Measurements from ENCODE around the gene RNF225. TPM values are rescaled to one million over a fixed set of nuclear protein-coding genes. Genes with fewer than 3 reads are reported as not detected.
A peak's percentile ranks its signal among the peaks of the same experiment; 100 is the strongest.

RNF225 gene
- total RNA-seq, 6 donors from 2014 or later, result 0.27 to 5.2 (median 2.0) TPM; not detected in 3

DNA sequence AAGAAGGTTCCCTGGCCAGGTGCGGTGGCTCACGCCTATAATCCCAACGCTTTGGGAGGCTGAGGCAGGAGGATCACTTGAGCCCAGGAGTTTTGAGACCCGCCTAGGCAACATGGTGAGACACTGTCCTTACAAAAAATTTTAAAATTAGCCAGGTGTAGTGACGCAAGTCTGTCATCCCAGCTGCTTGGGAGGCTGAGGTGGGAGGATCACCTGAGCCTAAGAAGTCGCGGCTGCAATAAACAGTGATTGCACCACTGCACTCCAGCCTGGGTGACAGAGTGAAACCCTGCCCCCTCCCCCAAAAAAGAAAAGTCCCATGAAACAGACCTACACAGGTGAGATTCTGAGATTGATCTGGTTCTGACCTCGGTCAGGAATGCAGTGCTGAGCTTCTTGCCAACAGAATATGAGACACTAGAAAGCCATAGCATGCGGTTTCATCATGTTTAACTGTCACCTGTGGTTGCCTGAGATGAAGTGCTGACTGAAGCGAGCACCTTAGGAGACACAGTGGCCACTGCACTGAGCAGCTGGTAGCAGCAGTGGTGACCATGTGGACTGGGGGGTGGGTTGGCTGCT lies 40.1 kb upstream of the RNF225 start:
- H3K36me3 ChIP-seq, result peaks cover 0 to 7% (median 0%) of the 10 kb centered on the region in 4 donors
- DNase-seq, result no peak
- no peak overlapping the region for H3K27ac ChIP-seq
- no peak for ATAC-seq (ENCODE audit: low FRiP score in 2 of 2)
- H3K4me3 ChIP-seq, result no peak overlapping the region
- TF ChIP-seq, protein P1, sequence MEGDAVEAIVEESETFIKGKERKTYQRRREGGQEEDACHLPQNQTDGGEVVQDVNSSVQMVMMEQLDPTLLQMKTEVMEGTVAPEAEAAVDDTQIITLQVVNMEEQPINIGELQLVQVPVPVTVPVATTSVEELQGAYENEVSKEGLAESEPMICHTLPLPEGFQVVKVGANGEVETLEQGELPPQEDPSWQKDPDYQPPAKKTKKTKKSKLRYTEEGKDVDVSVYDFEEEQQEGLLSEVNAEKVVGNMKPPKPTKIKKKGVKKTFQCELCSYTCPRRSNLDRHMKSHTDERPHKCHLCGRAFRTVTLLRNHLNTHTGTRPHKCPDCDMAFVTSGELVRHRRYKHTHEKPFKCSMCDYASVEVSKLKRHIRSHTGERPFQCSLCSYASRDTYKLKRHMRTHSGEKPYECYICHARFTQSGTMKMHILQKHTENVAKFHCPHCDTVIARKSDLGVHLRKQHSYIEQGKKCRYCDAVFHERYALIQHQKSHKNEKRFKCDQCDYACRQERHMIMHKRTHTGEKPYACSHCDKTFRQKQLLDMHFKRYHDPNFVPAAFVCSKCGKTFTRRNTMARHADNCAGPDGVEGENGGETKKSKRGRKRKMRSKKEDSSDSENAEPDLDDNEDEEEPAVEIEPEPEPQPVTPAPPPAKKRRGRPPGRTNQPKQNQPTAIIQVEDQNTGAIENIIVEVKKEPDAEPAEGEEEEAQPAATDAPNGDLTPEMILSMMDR (IDR thresholded peaks at IDR 0.05), result no peak
- no peak for TF ChIP-seq POLR2AphosphoS5 (IDR thresholded peaks at IDR 0.05)
- no peak for TF ChIP-seq POLR2A (IDR thresholded peaks at IDR 0.05)
- TF ChIP-seq EP300 (IDR thresholded peaks at IDR 0.05), result no peak
- no peaks in the 10 kb centered on the region for H3K9me3 ChIP-seq
- peaks cover 2 to 24% (median 15%) of the 10 kb centered on the region in 4 donors for H3K4me1 ChIP-seq
- 91 to 98% methylated on average over 9 to 10 of the region's 10 CpGs for WGBS, 2 donors
- peaks cover 0 to 14% (median 4%) of the 10 kb centered on the region in 4 donors for H3K27me3 ChIP-seq

DNA sequence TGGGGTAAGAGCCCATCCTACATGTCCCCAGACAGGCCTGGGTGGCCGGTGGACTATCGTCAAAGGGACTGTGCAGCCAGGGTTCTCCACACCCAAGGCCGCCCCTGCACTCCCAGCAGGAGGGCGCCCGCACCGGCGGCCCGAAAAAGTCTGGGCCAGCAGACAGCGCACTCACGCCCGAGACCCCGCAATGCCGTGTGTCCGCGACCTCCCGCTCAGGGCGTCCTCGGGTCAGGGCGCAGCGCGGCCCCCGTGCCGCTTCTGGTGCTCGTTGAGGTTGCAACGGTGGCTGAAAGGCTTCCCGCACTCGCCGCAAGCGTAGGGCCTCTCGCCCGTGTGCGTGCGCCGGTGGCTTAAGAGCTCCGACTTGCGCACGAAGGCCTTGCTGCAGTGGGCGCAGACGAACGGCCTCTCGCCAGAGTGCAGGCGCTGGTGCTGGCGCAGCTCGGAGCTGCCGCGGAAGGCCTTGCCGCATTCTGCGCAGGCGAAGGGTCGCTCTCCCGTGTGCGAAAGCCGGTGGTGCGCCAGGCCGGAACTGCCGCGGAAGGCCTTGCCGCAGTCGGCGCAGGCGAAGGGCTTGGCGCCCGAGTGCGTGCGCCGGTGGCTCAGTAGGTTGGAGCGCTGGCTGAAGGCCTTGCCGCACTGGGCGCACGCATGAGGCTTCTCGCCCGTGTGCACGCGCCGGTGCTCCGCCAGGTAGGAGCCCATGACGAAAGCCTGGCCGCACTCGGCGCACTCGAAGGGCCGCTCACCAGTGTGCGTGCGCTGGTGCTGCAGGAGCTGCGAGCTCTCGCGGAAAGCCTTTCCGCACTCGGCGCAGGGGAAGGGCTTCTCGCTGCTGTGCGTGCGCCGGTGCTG lies 39.3 kb upstream of the RNF225 start:
- DNase-seq, result peak in 1 of 2 donors; percentile 84
- TF ChIP-seq EP300 (IDR thresholded peaks at IDR 0.05) (no peak), POLR2AphosphoS5 (IDR thresholded peaks at IDR 0.05) (no peak), POLR2A (IDR thresholded peaks at IDR 0.05) (no peak)
- TF ChIP-seq, protein P1 (IDR thresholded peaks at IDR 0.05), result no peak
- no peak overlapping the region for H3K27ac ChIP-seq
- ATAC-seq (ENCODE audit: low FRiP score in 2 of 2), result peak in 1 of 2 donors; percentile 26
- no peaks in the 10 kb centered on the region for H3K9me3 ChIP-seq
- H3K27me3 ChIP-seq, result peaks cover 0 to 8% (median 4%) of the 10 kb centered on the region in 4 donors
- peaks cover 0 to 19% (median 11%) of the 10 kb centered on the region in 4 donors for H3K4me1 ChIP-seq
- H3K4me3 ChIP-seq, result peak overlapping the region; percentile 32 to 43 (median 36)
- WGBS, 2 donors, result 30 to 36% methylated on average over 38 to 55 of the region's 94 CpGs
- H3K36me3 ChIP-seq, result no peaks in the 10 kb centered on the region

DNA sequence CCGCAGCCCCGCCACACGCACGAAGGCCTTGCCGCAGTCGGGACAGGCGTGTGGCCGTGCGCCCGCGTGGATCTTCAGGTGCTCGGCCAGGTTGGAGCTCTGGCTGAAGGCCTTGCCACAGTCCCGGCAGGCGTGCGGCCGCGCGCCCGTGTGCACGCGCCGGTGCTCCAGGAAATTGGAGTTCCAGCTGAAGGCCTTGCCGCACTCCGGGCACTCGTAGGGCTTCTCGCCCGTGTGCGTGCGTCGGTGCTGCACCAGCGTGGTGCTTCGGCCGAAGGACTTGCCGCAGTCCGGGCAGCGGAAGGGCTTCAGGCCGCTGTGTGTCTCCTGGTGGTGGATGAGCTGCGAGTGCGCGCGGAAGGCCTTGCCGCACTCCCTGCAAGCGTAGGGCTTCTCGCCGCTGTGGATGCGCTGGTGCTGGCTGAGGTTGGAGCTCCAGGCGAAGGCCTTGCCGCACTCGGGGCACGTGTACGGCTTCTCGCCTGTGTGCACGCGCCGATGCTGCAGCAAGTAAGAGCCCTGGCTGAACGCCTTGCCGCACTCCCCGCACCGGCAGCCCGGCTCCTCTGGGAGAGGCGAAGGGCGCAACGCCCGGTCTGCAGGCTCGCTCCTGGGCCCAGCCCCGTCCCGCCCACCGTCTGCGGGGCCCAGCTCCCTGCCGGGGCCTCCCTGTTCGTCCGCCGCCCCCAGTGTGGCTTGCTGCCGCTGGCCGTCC lies 38.5 kb upstream of the RNF225 start:
- Histone ChIP-seq H3K27ac (no peak overlapping the region), H3K27me3 (peaks cover 0 to 8% (median 4%) of the 10 kb centered on the region in 4 donors), H3K36me3 (no peaks in the 10 kb centered on the region), H3K9me3 (no peaks in the 10 kb centered on the region), H3K4me1 (peaks cover 5 to 26% (median 19%) of the 10 kb centered on the region in 4 donors), H3K4me3 (peak overlapping the region; percentile 32 to 43 (median 36))
- 56 to 76% methylated on average over 15 to 57 of the region's 75 CpGs for WGBS, 2 donors
- TF ChIP-seq POLR2AphosphoS5 (IDR thresholded peaks at IDR 0.05) (no peak), POLR2A (IDR thresholded peaks at IDR 0.05) (no peak), EP300 (IDR thresholded peaks at IDR 0.05) (no peak)
- TF ChIP-seq, protein P1 (IDR thresholded peaks at IDR 0.05), result no peak
- ATAC-seq (ENCODE audit: low FRiP score in 2 of 2), result no peak
- peak in 1 of 2 donors; percentile 83 for DNase-seq

DNA sequence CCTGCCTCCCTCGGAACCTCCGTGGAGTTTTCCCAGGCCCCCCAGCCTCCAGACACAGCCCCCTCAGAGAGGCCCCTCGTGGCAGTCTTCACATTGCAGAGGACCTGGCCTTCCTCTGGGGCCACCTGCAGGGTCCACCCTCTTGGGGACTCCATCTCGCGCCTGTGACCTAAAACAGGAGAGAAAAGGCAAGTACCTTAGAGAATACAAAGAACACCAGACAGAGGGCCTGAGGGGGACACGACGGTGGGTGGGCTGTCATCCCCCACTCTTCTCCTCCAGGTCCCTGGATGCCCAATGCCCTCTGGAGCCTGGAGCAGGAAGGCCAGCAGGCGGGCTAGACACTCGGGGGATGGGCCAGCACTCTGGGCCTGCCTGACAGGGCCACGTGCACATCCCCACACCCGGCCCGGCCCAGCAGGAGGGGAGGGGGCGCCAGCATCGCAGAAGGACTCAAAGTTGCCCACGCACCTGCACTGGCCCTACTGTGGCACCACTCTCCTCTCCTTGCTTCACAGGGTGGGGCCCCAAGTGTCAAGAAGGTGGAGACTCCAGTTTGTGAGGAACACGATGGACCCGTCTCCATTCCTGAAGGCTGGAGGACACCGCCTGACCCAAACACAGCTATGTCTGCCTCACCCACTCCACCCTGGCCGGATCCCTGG lies 37.8 kb upstream of the RNF225 start:
- 81 to 89% methylated on average over 15 to 19 of the region's 19 CpGs for WGBS, 2 donors
- Histone ChIP-seq H3K27ac (no peak overlapping the region), H3K27me3 (peaks cover 0 to 8% (median 4%) of the 10 kb centered on the region in 4 donors), H3K36me3 (no peaks in the 10 kb centered on the region), H3K4me1 (peaks cover 5 to 26% (median 19%) of the 10 kb centered on the region in 4 donors), H3K9me3 (no peaks in the 10 kb centered on the region), H3K4me3 (no peak overlapping the region)
- TF ChIP-seq EP300 (IDR thresholded peaks at IDR 0.05), result no peak
- no peak for TF ChIP-seq POLR2AphosphoS5 (IDR thresholded peaks at IDR 0.05)
- TF ChIP-seq, protein P1 (IDR thresholded peaks at IDR 0.05), result no peak
- TF ChIP-seq POLR2A (IDR thresholded peaks at IDR 0.05), result no peak
- peak in 1 of 2 donors; percentile 71 for DNase-seq
- ATAC-seq (ENCODE audit: low FRiP score in 2 of 2), result no peak
